OCI-M2 (cell line): ENCODE results near the gene MAGI2.
"Not testable (repeated sequence)": the region's sequence is repeated elsewhere in the genome, so short reads cannot be mapped to it uniquely, and the experiment has no call there.

Experiments used
- DNase-seq: peaks from one replicate; lab custom pipeline; 2025; ENCODE audit not compliant: unreplicated experiment; lab: John Stamatoyannopoulos, UW

Gene MAGI2

DNA sequence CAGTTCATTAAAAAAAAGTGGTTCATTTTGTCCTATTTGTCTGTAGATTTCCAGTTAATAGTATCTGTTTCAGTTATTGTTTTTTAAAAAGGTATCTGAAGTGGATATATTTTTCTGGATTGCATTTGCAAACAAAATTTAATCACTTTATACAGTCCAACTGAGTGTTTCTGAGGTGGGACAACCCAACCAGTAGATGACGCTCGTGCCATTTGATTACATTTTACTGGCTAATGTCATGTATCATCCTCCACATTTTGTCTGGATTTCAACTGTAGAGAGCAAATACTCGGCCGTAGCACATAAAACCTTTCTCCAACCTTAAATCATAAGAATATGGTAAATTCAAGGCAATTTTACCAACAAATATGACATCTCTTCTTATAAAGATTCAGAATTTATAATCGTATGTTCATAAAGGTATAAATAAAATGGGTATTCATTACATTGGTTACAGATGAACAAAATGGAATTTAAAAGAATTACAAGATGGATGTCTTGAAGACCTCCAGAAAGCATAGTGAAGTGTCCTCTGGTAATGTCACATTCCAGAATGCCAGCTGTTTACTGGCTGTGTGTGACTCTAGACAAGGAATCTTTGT is 865.9 kb downstream of the MAGI2 start:
- no peak for DNase-seq

DNA sequence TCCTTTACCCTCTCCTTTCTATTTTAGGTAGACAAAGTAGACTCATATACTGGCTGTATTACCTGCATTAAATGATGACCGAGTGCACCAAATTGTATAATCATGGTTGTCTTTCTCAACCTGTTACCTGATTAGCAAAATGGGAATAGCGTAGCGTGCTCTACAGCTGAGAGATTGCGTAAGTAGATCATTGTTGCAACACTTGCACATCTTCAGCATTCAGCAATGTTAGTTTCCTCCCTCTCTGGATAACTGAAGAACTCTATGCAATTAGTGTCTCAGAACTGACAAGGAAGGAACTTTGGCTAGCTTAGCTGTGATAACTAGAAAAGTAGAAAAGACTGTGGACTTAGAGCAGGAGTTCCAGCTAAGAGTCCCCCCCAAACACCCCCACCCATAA is 867.5 kb downstream of the MAGI2 start:
- no peak for DNase-seq

DNA sequence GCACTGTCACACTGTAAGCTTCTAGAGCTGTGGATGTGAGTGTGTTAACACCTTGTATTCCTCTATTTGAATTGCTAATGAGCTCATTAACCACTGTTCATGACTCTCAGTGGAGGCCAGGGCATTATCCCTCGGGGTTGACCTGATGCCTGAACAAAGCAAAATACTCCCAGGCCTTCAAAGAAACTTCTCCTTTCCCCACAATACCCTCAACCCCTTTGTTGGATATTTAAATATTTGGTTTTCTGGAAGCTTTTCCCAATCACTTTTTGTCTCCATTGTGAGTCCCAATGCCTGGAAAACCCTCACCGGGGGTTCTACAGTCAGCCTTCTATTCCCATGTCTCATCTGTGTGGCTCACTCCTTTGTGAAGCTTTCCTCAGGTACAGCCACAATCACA is 874.8 kb downstream of the MAGI2 start:
- no peak for DNase-seq

DNA sequence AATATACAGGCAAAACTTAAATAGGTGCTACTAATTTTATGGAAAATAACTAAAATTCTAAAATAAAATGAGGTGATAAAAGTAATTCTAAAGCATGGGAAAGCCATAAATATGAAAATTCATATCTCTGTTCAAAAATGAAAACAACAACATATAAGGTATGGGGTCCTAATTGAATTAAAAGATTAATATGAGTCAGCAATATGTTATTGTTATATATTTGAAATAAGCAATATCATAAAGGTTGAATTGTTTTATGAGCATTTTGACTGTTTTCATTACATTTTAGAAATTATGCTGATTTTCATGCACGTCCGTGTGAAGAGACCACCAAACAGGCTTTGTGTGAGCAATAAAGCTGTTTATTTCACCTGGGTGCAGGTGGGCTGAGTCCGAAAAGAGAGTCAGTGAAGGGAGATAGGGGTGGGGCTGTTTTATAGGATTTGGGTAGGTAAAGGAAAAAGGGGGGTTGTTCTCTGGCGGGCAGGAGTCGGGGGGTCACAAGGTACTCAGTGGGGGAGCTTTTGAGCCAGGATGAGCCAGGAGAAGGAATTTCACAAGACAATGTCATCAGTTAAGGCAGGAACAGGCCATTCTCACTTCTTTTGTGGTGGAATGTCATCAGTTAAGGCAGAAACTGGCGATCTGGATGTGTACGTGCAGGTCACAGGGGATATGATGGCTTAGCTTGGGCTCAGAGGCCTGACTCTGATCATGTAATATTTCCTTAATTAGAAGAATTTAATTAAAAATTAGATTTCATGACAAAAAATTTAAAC is 876.1 kb downstream of the MAGI2 start:
- not testable (repeated sequence) for DNase-seq

DNA sequence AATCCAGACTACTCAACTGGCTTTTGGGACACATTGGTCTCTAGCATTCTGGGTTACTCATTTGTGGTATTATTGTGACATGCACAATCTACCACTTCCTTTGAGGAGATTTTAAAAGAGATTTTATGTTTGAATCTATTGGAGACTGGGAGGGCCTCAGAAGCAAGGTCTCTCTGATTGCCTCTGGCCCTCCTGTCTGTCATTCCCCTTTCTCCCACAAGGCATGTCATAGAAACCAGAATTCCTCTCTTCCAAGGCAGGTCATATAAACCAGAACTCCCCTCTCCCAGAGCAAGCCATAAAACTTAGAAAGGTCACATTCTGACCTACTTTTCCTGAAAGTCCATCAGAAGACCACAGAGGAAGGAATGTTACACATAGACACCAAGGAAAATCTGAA is 877.2 kb downstream of the MAGI2 start:
- DNase-seq: no peak

DNA sequence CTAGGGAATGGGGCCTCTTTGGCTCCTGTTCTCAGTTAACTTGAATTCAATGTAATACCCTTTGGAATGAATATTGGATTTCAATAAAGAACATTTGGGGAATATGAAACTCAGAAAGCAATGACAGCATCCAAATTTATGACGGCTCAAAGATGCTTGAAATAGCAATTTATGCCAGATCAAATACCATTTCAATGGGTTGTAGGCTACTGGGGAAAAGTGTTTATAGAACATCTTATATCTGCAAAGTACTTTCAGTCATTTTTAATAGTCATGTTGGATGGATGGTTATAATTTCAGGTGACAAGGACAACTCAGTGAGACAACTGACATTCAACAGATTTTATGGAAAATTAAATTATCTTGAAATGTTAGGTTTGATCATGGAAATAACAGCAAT is 882.2 kb downstream of the MAGI2 start:
- DNase-seq: no peak

DNA sequence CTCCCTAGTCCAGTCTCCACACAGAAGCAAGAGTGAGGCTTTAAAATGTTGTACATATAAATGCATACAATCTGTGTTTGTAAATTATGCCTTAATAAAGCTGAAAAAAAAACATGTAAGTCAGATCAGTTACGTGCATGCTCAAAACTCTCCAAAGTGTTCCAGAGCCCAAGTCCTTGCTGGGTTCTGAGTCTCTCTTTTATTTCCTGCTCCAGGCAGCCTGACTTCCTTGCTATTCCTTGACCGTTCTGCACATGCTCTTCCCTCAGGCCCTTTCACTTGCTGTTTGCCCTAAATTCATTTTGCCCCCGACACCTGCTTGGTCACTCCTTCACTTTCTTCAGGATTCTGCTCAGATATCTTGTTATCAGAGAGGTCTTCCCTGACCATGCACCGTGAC is 884.8 kb downstream of the MAGI2 start:
- no peak for DNase-seq

DNA sequence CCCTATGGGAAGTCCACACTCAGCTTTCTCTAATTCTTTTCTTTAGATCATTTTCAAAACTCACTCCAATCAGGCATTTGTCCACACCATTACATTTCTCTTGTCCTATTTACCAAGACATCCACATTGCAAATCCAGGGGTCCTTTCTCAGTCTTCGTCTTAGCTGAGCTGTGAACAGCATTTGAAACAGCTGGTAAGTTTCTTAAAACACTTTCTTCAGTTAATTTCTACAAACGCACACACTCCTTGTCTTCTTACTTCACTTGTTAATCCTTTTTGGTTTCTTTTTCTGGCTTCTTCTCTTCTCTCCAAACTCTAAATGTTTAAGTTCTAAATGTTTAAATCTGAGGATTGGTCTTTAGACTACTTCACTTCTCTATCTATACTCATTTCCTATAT is 885.6 kb downstream of the MAGI2 start:
- no peak for DNase-seq

DNA sequence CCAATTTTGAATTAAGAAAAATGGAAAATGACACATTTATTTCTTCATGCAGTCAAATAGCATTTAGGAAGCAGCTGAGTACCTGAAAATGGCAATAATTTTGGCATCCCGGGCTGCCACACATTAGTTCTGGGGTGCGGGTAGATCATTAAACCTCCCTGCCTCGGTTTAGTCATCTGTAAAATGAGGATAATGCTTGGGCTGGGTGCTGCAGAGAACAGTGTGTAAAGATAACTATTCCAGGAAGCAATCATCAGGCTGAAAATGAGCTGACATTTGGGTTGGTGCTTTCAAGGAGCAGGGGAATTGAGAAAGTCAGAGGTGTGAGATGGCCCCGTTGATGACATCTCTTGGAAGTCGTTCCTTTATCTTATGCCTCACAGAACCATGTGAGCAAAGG is 887.7 kb downstream of the MAGI2 start:
- DNase-seq: no peak

DNA sequence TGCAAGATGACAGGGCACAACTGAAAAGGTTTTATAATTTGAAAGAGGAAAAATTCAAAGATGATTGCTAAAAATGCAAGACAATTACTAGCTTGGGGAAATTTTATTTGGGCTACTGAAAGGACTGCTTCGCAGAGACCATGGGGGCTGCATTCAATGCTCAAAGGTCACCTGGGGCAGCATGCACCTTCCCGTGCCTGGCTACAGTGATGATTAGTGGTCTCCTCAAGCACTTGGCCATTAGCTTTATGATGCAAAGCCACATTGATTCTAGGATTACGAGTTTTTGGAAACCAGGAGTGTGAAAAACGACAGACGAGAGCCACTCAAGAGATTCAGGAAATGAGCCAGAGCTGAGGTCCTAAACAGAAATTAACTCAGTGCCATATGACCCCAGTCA is 890.3 kb downstream of the MAGI2 start:
- no peak for DNase-seq

DNA sequence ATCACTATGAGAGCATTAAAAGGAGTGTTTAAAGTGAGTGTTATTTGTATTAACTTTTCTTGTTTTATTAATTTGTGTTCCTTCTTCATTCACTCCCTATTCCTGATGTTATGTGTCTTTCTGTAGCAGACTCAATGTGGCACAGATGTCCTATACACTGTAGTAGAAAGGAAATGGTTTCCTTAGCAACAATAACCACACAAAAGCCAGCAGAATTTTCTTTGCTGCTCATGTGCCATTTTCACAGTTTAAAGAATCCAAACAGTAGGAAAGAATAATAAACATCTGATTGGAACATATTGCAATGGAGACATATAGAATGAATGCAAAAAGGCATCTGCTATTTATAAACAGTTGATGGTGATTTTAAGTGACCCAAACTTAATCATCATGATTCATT is 891.3 kb downstream of the MAGI2 start:
- DNase-seq: no peak

DNA sequence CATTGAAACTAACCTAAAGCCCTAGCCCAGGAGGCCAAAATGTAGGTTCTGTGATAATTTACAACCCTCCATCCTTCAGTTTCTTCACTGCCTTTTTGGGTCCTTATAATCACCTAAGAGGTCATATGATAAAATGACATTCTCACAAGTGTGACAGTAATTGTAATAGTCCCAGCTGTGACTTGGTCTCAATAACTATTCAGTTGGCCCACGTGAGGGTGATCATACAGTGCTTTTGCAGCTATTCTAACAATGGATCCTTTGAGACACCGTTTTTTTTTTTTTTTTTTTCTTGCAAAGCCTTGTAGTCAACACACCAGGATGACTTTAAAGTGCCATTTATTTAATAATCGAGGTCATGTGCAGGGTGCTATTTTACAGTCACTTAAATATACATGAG is 894.9 kb downstream of the MAGI2 start:
- DNase-seq: no peak

DNA sequence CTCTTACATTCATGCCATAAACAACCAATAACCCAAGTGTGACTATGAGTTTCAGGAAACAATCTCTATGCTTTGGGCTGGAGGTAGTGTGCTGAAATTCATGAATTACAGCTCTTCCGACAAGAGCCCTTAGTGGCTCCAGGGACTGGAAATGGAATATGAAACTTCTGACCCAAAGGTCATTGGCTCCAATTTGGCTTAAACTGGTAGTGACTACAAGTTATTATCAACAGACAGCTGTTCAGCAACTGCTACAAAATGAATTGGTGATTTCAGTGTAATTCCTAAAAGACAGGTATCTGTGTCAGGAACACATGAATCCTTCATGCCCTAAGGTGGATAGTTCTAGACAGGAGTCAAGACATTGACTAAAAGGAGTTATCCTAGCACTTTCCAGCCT is 909.5 kb downstream of the MAGI2 start:
- DNase-seq: no peak

DNA sequence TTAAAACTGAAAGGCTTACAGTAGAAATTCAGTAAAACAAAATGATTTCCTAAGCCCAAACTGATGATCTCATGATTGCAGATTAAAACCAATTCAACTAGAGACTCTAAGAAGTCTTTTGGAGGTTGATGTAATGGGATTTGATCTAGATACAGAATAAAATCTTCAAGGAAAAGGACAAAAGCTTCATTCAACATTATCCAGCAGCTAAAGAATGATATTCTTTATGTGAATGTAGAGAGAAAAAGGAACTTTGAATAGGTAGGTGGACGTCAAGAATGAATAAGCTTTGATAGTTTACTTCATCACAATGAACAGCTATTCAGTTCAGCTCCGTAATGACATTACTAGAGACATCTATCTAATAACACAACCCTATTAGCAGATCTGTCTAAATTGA is 910.5 kb downstream of the MAGI2 start:
- no peak for DNase-seq

DNA sequence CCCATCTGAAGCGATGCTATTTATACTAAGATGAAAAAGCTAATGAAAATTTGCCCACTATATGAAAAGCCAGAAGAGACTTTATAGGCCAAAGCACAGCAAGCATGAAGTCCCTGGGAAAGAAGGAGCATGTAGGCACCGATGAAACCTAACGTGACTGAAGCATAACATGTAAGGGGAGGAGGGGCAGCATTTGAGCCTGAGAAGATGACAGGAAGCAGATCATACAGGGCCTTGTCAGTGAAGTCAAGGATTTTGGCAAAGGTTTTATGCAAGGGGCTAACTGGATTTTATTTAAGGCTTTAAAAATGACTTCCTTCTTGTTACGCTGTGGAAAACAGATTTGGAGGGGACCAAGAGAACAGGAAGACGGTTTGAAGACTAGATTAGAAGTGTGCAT is 910.9 kb downstream of the MAGI2 start:
- no peak for DNase-seq

DNA sequence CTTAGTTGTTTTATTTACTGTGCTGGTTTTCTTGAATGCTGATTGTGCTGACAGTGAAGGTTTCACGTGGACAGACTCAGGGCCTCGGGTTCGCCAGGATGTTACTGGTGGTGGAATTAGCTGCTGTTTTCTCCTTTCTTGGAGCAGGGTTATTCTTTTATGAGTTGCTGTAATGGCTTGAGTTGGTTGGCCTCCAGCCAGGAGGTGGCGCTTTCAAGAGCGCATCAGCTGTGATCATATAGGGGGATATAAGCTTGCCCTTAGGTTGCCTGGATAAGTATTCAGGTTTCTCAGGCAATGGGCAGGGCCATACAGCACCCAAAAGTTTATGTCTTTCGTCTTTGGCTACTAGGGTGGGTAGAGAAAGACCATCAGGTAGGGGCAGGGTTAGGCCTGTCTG is 913.6 kb downstream of the MAGI2 start:
- no peak for DNase-seq

DNA sequence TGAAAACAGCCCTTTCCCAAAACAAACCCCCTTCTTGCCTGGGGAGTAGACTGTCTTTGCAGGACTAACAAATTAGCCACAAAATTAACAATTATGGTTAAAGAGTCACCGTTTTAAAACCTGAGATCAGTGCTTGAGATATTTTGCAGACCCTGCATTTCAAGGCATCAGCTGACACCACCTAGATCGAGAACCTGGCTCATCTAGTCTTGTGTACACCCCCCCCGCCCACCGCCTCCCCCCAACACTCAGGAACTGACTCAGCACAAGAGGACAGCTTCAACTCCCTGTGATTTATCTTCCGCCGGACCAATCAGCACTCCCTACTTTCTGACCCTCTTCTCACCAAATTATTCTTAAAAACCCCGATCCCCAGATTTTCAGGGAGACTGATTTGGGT is 917.8 kb downstream of the MAGI2 start:
- DNase-seq: no peak

DNA sequence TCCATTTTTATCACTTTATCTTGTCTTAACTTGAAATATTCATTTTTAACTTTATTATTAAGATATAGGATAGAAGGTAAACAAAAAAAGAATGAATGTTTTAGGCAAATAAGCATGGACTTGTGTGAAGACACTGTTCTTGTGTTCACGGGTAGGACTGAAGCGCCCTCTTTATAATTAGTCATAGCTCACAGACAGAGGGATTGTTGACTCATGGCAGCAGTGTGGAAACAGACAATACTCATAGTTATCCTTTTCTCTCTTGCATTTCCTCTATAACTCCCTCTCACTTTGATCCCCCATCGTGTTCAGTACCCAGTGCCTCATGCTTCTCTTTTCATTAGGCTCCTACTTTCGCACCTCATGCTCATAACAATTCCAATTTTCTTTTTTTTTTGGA is 923.1 kb downstream of the MAGI2 start:
- DNase-seq: no peak

DNA sequence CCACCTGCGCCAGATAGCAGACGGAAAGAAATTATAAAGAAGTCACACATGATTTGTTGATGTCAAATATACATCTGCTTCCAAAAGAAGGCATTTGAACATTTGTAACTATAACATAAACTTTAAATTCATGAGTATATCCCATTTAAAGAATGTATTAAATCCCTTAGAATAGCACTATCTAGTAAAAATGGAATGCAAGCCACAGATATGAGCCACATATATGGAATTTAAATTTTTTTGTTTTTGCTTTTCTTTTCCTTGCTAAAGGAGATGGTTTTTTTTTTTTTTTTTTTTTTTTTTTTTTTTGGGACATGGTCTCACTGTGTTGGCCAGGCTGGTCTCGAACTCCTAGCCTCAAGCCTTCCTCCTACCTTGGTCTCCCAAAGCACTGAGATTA is 924.1 kb downstream of the MAGI2 start:
- DNase-seq: no peak

DNA sequence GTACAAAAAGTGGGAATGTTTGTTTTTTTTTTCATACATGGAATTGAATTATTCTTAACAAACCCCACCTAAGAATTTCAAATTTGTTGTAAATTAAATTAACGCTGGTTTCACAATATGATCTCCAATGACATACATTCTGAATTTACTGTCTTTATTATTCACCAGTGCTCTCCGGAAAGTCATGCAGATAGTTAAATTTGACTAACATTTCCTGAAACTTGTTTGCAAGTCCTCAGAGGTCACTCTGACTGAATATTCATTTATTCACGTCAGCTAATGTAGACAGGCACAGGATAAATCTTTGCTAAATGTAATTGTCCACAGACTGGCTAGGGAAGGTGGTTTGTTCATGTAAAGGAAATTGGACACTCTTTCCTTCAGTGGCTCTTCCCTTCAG is 924.5 kb downstream of the MAGI2 start:
- no peak for DNase-seq

DNA sequence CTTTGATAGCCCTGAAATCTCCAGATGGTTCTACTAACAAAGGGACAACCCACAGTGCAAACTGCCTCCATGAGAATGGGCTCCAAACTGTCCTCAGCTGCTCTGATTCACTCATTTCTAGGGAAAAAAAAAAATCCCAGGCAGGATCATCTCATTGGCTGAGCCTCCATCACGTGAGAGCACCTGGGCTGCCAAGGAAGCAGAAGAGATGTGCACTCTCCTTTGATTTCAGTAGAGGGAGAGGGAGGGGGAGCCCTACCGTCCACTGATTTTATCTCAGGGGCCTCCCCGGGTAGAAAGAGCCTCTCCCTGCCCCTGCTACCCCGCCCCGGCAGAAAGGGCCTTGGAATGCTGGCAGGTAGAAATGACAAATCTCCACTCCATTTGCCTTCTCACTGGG is 929.5 kb downstream of the MAGI2 start:
- DNase-seq: no peak

DNA sequence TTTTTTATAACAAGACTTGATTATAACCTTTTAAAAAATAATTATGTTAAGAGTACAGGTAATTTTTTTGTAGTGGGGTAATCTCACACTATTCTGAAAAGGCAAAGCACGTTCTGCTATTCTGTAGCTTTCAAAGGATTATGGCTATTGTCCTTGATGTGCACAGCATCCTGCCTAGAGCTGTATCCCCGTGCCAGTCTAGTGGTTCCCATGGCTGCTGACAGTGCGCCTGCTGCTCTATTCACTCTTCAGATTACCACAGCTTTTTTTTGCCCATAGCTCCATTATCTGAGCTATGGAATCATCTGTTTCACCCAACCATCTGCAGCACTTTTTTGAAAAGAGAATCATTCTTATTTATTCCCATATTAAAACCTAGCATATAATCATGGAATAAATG is 931.5 kb downstream of the MAGI2 start:
- no peak for DNase-seq

DNA sequence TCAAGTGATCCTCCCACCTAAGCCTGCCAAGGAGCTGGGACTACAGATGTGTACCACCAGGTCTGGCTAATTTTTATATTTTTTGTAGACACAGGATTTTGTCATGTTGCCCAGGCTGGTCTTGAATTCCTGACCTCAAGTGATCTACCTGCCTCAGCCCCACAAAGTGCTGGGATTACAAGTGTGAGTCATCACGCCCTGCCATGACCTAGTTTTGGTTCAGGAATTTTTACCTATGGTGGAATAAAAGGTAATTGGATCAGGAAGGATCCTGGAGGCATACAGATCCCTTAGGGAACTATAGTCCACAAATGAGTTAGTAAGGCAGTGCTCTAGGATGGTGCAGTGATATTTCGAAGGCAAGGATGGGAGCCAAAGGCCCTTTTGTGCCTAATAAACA is 937.0 kb downstream of the MAGI2 start:
- DNase-seq: no peak
